GM12874 (cell line): ENCODE measurements around the gene SMIM5.

ENCODE experiments used
- TF ChIP-seq, protein P1 (sequence below): IDR thresholded peaks from 2 replicates; pipeline ENCODE4 v1.5.1; 2011; ENCODE audit warnings: low read depth, mild to moderate bottlenecking, control low read depth, low read length, moderate library complexity; ENCODE audit not compliant: insufficient read depth

SMIM5 gene

DNA sequence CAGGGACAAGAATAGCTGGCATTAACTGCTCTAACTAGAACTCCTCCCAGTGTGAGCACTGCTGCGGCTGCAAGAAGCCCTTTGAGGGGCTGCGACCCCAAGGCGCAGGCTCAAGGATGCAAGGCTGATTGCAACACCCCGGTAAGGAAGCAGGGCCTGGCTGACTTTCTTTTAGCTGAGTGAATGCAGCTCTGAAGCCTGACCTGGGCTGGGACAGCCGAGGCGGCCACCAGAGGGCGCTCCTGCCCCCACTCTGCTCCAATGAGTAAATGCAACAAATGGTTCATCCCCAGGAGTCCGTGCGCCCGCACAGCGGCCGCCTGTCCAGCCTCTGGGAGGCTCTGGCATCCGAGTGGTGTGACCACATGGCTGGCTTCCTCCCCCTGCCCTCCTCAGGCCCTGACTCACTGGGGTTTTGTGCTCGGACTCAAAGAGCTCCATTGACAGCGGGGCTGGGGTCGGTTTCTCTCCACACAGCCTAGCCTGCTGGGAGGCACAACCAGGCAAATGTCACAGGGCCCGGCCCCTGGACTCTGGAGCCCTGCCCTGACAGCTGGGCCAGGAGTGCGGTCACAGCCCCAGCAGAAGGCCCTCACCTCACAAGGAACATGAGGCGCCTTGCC lies at the start of gene SMIM5:
Gene SMIM5 (plus strand): TSS at position 572 of the 623 bp plus-strand sequence. CDS start 6,768 bp downstream, outside the sequence.
- TF ChIP-seq, protein P1, sequence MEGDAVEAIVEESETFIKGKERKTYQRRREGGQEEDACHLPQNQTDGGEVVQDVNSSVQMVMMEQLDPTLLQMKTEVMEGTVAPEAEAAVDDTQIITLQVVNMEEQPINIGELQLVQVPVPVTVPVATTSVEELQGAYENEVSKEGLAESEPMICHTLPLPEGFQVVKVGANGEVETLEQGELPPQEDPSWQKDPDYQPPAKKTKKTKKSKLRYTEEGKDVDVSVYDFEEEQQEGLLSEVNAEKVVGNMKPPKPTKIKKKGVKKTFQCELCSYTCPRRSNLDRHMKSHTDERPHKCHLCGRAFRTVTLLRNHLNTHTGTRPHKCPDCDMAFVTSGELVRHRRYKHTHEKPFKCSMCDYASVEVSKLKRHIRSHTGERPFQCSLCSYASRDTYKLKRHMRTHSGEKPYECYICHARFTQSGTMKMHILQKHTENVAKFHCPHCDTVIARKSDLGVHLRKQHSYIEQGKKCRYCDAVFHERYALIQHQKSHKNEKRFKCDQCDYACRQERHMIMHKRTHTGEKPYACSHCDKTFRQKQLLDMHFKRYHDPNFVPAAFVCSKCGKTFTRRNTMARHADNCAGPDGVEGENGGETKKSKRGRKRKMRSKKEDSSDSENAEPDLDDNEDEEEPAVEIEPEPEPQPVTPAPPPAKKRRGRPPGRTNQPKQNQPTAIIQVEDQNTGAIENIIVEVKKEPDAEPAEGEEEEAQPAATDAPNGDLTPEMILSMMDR: peak; percentile 97

GRCh38 chr17:75584849-75585175 lies 48.4 kb upstream of the SMIM5 start:
- TF ChIP-seq, protein P1: no peak

DNA sequence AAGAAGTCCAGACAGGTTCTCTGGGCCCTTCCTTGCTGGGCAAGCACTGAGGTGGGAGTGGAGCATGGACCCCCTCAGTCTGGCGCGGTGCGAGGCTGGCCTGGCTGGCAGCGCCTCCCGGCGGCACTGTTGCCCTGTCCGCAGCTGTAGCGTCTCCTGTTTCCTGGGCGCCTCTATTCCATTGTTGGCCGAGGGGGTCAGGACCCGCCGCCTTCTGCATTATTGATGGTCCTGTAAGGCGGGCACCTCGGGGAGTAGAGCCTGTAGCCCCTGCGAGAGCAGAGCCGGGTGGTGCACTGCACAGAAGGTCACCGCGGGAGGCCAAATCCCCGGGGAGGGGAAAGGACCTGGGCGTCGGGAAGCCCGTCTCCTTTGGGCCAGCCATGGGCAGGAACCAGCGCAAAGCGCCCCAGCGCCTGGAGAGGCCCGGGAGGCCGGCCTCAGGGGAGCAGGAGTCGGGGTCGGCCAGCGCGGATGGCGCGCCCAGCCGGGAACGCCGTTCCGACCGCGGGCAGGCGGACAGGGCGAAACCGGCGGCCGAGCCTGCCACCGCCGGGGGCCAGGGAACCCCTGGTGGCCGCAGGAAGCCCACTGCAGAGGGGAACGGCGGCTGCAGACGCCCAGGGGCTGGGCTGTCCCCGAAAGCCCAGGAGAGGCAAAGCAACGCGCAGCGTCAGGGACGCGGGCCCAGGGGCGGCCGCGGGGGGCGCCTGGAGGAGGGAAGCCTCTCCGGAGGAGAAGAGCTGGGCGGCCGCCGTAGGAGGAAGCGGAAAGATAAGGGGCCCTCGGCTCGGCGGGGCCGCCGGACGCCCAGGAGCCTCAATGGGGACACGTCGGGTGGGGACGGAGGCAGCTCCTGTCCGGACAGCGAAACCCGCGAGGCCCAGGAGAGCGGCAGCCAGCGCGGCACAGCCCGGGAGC lies 45.3 kb upstream of the SMIM5 start, which contains the start of gene MYO15B:
Gene MYO15B (plus strand): TSS at position 126 of the 921 bp plus-strand sequence. CDS start 258 bp downstream, at position 384.
- TF ChIP-seq, protein P1: peak; percentile 28

DNA sequence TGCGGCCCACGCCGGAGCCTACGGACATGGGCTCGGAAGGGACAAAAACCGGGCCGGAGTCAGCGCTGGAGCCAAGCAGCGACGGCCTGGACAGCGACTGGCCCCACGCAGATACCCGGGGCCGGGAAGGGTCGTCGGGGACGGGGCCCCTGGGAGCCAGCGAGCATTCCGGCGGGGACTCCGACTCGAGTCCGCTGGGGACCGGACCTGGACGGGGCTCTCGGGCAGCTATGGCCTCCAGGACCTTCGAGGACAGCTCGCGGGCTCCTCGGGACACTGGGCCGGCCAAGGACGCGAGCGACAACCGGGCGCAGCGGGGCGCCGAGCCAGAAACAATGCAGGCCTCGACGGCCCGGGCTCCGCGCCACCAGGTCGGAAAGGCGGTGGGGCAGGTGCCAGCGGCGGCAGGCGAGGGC lies 44.6 kb upstream of the SMIM5 start:
- TF ChIP-seq, protein P1: no peak

GRCh38 chr17:75589012-75589918 lies 44.0 kb upstream of the SMIM5 start:
- TF ChIP-seq, protein P1: peak; percentile 66

- TF ChIP-seq, protein P1: no peak
Measured at GRCh38 chr17:75589919-75590303, 43.3 kb upstream of the SMIM5 start.
